B cell (primary cell): ENCODE results near the gene CABS1.

Experiments used
- CTCF ChIP-seq: fragments of 200-600 bp; IDR thresholded peaks from one replicate; pipeline ENCODE4 v1.8.0; 2022; ENCODE audit warnings: antibody characterized with exemption, mild to moderate bottlenecking
- EZH2 ChIP-seq: IDR thresholded peaks from 2 replicates; pipeline ENCODE4 v1.6.1; 2012; ENCODE audit warnings: borderline replicate concordance, low read depth, mild to moderate bottlenecking, moderate library complexity, low read length; ENCODE audit not compliant: insufficient read depth, poor library complexity, severe bottlenecking

- TF ChIP-seq CTCF, result no peak
- no peak for TF ChIP-seq EZH2
These were observed 46.1 kb upstream of the CABS1 start for GRCh38 chr4:70288651-70289050.
